Gastroesophageal sphincter (tissue), 4 donors: ENCODE measurements around the gene MSMP. TPM values are rescaled to one million over a fixed set of nuclear protein-coding genes. Genes with fewer than 3 reads are reported as not detected.

Experiments
- ATAC-seq: fragments of 150-250 bp; one replicate; pipeline ENCODE4 v1.9.1; 2016; ENCODE audit warnings: mild to moderate bottlenecking, moderate library complexity
- H3K27ac ChIP-seq, 4 donors: fragments of 200-600 bp; sonication (generic) in 3 of 4; 1 replicate in 3 of 4; 2 replicates in 1 of 4; pipeline ENCODE4 v1.5.1; 2016 to 2019
- H3K27me3 ChIP-seq: fragments of 200-600 bp; sonication (generic); one replicate; pipeline ENCODE4 v1.5.1; 2019
- H3K36me3 ChIP-seq, 2 donors: fragments of 200-600 bp; sonication (generic); one replicate each; pipeline ENCODE4 v1.5.1; 2019; ENCODE audit warnings: control low read depth in 1 of 2
- H3K4me1 ChIP-seq, 3 donors: fragments of 200-600 bp; sonication (generic); 1 replicate in 2 of 3; 2 replicates in 1 of 3; pipeline ENCODE4 v1.5.1; 2016 to 2019; ENCODE audit warnings: control low read depth in 2 of 3
- H3K4me3 ChIP-seq, 2 donors: fragments of 200-600 bp; sonication (generic); one replicate each; pipeline ENCODE4 v1.5.1; 2019; ENCODE audit warnings: mild to moderate bottlenecking in 1 of 2, moderate library complexity in 1 of 2
- H3K9me3 ChIP-seq, 3 donors: fragments of 200-600 bp; sonication (generic); one replicate each; pipeline ENCODE4 v1.5.1; 2017 to 2019; ENCODE audit warnings: control low read depth in 2 of 3
- CTCF ChIP-seq, 4 experiments: fragments of 200-600 bp in 2 of 4; fragments of 450-650 bp in 2 of 4; sonication (generic) in 1 of 4; IDR thresholded peaks; one replicate each; pipeline ENCODE4 v1.5.1; 2017 to 2019; ENCODE audit warnings: antibody characterized with exemption in 4 of 4, mild to moderate bottlenecking in 2 of 4, moderate library complexity in 2 of 4
- EP300 ChIP-seq: sonication (generic); formaldehyde crosslinking; IDR thresholded peaks from one replicate; pipeline ENCODE4 v1.6.1; 2017; ENCODE audit warnings: antibody characterized with exemption, mild to moderate bottlenecking
- POLR2A ChIP-seq, 2 donors: fragments of 450-650 bp; IDR thresholded peaks; one replicate each; pipeline ENCODE4 v1.6.1; 2017; ENCODE audit warnings: antibody characterized with exemption in 2 of 2, mild to moderate bottlenecking in 2 of 2, moderate library complexity in 1 of 2
- POLR2AphosphoS5 ChIP-seq: sonication (generic); formaldehyde crosslinking; IDR thresholded peaks from one replicate; pipeline ENCODE4 v1.6.1; 2017; ENCODE audit warnings: antibody characterized with exemption
- WGBS, 2 donors: methylation state at CpG; one replicate each; pipeline ENCODE4 v1.1.5; 2018; ENCODE audit warnings: low coverage in 1 of 2; 5-methylcytosine and 5-hydroxymethylcytosine counted together
- total RNA-seq, 4 donors: library from RNA; depleted of rRNA; stranded (reverse); fragments of >200 nt; gene quantifications; one replicate each; pipeline ENCODE4 v1.1.0, GENCODE V29; 2016

Gene MSMP
- total RNA-seq, 4 donors from 2014 or later = 2.0 TPM; not detected in 3

DNA sequence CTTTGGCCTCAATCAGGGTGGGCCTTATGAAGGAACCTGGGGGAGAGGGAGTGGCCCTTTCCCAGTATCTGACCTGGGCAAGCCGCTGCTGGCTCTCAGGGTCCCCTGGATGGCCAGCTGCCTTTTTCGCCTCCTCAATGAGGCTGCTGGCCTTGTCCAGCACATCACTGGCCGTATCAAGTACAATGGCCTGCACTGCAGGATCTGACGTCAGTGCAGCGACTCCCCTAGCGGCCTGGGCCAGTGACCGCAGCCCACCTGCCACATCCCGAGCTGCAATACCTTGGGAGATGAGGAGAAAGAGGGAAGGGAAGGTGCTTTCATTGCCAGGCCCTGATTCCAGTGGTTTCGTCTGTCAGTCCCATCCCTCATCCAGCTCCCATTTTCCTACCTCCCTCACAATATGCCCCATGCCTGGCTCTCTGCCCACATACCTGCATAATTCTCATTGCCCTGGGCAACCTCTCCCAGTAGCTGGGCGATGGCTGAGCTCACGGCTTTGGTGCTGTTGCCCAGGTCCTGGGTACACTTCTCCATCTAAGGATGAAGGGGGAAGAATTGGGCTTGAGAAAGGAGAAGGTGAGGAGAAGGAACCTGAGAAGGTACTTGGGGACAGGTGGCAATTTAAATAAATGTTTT lies 41.2 kb downstream of the MSMP start:
- no peak overlapping the region for H3K4me3 ChIP-seq
- H3K27ac ChIP-seq = peak overlapping the region in 3 of 4 donors; percentile 61 to 98 (median 97)
- H3K36me3 ChIP-seq = peaks cover 11 to 100% of the 10 kb centered on the region in 2 donors
- H3K9me3 ChIP-seq = no peaks in the 10 kb centered on the region
- peaks cover 0 to 30% (median 0%) of the 10 kb centered on the region in 3 donors for H3K4me1 ChIP-seq
- WGBS, 2 donors = 70 to 100% methylated on average over 1 to 2 of the region's 11 CpGs
- TF ChIP-seq POLR2AphosphoS5 (no peak), EP300 (no peak), POLR2A (IDR thresholded peaks at IDR 0.05) (no peak), CTCF (IDR thresholded peaks at IDR 0.05) (no peak)
- ATAC-seq = no peak
- H3K27me3 ChIP-seq = no peaks in the 10 kb centered on the region

DNA sequence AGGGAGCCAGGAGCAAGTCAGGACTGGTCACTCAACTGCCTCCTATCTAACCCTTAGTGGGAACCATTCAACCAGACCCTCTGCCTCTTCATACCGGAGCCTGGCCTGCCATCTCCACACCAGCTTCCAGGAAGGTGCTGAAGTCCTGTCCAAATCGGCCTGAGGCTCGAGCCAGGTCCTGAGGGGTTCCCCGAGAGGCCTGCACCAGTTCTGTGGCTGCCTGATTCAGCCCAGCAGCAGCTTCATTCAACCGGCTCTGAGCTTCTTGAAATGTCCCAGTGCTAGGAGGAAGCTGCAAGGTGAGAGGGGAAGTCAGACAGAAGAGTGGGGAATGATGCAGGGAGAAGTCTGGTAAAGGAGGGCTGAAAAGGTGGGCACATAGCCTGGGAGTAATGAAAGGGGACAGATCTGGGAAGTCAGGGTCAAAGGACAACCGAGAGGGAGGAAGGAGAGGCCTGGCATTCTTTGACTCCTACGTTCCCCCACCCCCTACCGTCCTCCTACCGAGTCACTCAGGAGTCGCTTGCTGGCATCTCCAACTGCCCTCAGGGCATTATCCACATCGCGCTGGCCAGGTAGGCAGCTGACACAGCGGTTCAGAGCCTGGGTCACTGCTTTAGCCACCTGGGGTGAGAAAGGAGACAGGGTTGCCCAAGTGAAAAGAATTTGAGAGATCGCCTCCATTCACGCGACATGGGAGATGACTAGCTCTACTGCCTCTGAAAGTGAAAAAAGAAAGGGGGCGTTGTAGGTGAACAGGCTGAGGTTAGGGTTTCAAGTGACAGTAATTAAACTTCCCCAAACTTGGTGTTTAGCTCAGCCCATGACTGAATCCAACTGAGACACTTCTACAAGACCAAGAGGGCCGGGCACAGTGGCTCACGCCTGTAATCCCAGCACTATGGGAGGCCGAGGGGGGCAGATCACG lies 42.3 kb downstream of the MSMP start:
- H3K4me1 ChIP-seq = peaks cover 0 to 26% (median 0%) of the 10 kb centered on the region in 3 donors
- 82% methylated on average over 8 of the region's 21 CpGs; no CpG with 5 or more reads in 1 of the 2 donors for WGBS, 2 donors
- H3K4me3 ChIP-seq = no peak overlapping the region
- peaks cover 12 to 100% of the 10 kb centered on the region in 2 donors for H3K36me3 ChIP-seq
- no peaks in the 10 kb centered on the region for H3K27me3 ChIP-seq
- H3K27ac ChIP-seq = peak overlapping the region in 3 of 4 donors; percentile 34 to 98 (median 97)
- H3K9me3 ChIP-seq = no peaks in the 10 kb centered on the region
- no peak for ATAC-seq
- TF ChIP-seq CTCF (IDR thresholded peaks at IDR 0.05) = no peak
- no peak for TF ChIP-seq POLR2AphosphoS5
- no peak for TF ChIP-seq POLR2A (IDR thresholded peaks at IDR 0.05)
- no peak for TF ChIP-seq EP300

DNA sequence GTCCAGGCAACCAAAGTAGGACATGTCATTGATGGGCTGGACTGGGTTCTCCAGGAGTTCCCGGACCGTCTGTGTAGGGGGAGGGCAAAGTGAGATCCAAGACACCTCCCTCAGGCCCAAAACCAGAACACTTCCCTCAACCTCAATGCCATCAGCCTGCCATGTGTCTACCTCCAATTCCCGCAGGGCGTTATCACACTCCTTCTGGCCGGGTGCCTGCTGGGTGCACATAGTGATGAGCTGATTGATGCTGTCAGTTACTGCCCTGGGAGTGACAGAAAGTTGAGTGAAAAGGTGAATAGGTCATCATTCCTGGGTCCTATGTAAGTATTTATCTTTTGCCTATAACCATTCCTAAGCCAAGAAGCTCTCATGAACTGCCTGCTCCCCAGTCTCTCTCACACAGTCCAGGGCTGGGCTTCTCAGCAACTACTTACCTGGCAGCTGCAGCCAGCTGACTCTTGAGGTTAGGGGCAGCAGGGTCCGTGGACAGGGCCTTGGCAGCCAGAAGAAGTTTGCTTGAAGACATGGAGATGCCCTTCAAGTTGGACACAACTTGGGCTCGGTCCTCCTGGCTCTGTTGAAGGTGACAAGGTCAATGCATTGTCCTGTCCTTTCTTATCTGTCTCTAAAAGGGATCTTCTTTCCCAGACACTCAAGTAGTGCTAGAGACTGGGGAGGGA lies 43.1 kb downstream of the MSMP start:
- ATAC-seq = no peak
- H3K27me3 ChIP-seq = no peaks in the 10 kb centered on the region
- H3K4me1 ChIP-seq = peaks cover 0 to 18% (median 0%) of the 10 kb centered on the region in 3 donors
- H3K27ac ChIP-seq = peak overlapping the region in 3 of 4 donors; percentile 34 to 98 (median 97)
- TF ChIP-seq POLR2A (IDR thresholded peaks at IDR 0.05) (no peak), POLR2AphosphoS5 (no peak), CTCF (IDR thresholded peaks at IDR 0.05) (no peak), EP300 (no peak)
- no peaks in the 10 kb centered on the region for H3K9me3 ChIP-seq
- H3K36me3 ChIP-seq = peaks cover 15 to 100% of the 10 kb centered on the region in 2 donors
- WGBS, 2 donors = 56% methylated on average over 5 of the region's 7 CpGs; no CpG with 5 or more reads in 1 of the 2 donors
- no peak overlapping the region for H3K4me3 ChIP-seq

DNA sequence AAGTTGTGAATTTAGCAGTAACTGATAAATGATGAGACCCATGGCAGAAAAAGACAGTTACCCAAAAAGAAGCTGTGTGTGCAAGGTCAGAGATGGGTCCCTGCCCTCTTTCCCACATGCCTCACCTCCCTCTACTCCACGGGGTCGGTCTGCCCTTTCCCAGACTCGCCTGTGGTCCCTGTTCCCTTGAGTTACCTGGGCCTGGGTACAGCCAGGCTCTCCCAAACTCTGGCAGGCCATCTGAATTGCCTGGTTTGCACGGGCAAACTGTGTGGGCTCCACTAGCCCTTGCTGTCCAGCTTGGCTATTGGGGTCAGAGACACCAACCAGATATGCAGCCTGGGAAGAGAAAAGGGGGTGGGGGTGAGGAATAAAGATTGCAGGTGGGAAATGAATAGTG lies 45.9 kb downstream of the MSMP start:
- H3K4me1 ChIP-seq = no peaks in the 10 kb centered on the region
- H3K36me3 ChIP-seq = peaks cover 13 to 100% of the 10 kb centered on the region in 2 donors
- H3K9me3 ChIP-seq = no peaks in the 10 kb centered on the region
- no peak for TF ChIP-seq EP300
- no peak for TF ChIP-seq POLR2AphosphoS5
- no peak for TF ChIP-seq POLR2A (IDR thresholded peaks at IDR 0.05)
- no peak for TF ChIP-seq CTCF (IDR thresholded peaks at IDR 0.05)
- H3K27ac ChIP-seq = peak overlapping the region in 3 of 4 donors; percentile 96 to 99 (median 98)
- no CpG with 5 or more reads among the region's 4 CpGs for WGBS, 2 donors
- H3K4me3 ChIP-seq = no peak overlapping the region
- no peak for ATAC-seq
- no peaks in the 10 kb centered on the region for H3K27me3 ChIP-seq
